SW 1271 (cell line): ENCODE data around the gene PPIH.
"Not testable (repeated sequence)": the region's sequence is repeated elsewhere in the genome, so short reads cannot be mapped to it uniquely, and the experiment has no call there.

Experiments
- DNase-seq, 2 experiments: peaks; one replicate each; lab custom pipeline; 2025; lab: John Stamatoyannopoulos, UW

Gene PPIH

GRCh38 chr1:42657981-42658876, at the start of gene PPIH:
PPIH (plus strand) TSS chr1:42658423; CDS start chr1:42658447, 24 bp downstream.
- peak; percentile 65 to 87 for DNase-seq

DNA sequence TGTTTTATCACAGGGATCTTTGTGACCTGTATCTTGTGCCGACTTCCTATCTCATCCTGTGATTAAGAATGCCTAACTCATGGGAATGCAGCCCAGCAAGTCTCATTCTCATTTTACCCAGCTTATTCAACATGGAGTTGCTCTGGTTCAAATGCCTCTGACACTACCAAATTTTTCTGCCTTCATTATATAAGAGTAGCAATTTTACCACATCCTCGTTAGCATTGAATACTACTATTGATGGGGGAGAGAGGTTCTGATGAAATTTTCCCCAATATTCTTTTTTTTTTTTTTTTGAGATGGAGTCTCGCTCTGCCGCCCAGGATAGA, 44.5 kb upstream of the PPIH start:
- no peak for DNase-seq

- no peak for DNase-seq
Observed at GRCh38 chr1:42618866-42619265, 39.4 kb upstream of the PPIH start.

GRCh38 chr1:42620307-42620706, 37.9 kb upstream of the PPIH start:
- DNase-seq: no peak

- DNase-seq: not testable (repeated sequence)
Observed at GRCh38 chr1:42621180-42621579, 37.0 kb upstream of the PPIH start.

GRCh38 chr1:42627205-42627604, 31.0 kb upstream of the PPIH start:
- not testable (repeated sequence) for DNase-seq

GRCh38 chr1:42639116-42639515, 19.1 kb upstream of the PPIH start:
- no peak for DNase-seq

- DNase-seq: no peak
Observed at GRCh38 chr1:42646056-42646455, 12.2 kb upstream of the PPIH start.

DNA sequence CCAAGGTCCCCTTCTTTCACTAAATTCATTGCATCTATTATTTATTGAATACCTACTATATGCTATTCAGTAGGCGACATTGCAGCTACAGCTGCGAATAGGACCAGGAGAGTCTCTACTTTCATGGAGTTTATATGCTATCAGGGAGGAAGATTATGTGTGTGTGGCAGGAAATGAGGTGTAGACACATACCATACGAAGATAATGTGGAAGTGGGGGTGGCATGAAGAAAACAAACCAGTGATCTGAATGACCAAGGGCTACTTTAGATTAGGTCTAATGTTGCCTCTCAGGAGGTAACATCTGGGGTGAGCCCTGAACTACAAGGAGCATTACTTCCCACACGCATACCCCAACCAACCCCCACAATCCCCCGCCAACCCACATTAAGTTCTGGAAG, 1.0 kb upstream of the PPIH start:
- DNase-seq: no peak

DNA sequence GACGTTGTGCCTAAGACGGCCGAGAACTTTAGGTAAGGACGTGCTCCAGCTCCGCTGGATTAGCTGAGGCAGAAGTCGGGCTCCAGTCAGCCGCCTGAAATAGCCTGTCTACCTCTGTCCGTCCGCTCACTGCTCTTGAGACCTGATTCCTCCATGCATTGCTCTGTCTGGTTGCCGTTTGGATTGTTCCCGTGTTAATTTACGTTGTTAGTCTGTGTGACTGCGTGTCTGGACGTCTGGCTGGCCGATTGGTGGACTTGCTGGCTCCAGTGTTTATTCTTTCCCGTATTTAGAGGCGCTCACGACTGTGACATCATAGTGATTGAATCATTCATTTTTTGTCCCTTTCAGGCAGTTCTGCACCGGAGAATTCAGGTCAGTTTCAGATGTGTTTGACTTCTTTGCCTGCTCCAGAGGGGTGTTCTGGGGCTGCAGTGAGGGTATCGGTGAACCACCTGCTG, 684 bp downstream of the PPIH start:
- DNase-seq: peak in 1 of 2 experiments; percentile 28

DNA sequence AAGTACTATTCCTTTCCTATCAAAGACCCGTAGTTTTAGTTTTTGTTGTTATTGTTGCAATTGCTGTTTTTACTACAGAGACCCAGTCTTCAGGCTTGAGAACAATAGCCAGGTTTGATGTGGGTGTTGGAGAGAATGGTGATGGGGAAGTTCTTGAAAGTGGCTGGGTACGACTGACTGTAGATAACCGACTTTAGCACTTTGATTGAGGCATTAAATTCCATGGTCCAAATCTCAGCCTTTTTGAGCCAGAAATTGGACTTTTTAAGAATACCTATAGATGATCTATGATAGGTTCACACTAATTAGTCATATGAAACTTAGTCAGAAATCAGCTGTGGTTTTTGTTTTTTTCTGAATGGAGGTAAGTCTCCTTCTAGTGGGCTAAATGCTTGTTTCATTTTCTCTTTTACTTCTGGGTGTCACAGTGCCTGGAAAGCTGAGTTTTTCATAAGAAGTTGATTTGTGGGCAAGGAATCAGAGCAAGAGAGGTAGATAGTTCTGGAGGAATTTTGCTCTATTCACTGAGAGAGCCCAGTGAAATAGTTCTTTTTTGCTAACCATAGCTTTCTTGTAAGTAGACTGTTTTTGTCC, 2.8 kb downstream of the PPIH start:
- no peak for DNase-seq

DNA sequence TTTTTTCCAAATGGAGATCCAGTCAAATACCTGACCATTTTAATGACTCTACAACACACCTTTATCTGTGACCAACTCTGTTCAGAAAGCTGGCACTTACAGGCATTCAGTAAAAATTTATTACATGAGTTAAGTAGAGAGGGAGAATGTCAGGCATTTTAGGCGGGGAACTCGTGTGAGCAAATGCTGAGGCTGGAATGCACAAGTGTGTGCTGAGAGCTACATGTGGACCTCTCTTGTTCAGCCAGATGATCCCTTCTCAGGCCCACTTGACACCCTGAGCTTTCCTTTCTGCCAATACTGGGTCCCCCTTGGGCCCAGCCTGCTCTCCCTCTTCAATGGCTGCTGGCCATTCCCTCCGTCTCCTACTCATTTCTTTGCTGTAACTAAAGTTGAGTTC, 11.7 kb downstream of the PPIH start:
- no peak for DNase-seq

GRCh38 chr1:42670425-42670824, 12.2 kb downstream of the PPIH start:
- no peak for DNase-seq

- DNase-seq: no peak
Observed at GRCh38 chr1:42674214-42674613, 16.0 kb downstream of the PPIH start.

DNA sequence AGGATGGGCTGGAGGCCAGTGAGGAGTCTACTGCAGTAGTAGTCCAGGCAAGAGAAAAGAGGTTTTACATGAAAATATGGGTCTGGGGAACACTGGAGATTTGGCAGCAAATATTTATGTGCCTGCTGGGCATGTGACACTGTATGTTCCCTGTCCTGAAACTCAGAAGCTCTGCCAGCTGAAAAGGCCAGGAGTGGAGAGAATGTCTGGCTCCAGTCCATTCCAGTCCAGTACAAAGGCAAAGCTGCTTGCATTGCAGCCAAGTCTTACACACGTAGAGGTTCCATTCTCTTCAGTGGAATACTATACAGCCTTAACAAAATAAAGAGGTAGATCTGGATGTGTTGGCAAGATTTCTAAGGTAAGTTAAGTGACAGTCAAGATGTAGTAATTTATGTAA, 16.5 kb downstream of the PPIH start:
- DNase-seq: no peak

- no peak for DNase-seq
Observed at GRCh38 chr1:42675467-42675866, 17.2 kb downstream of the PPIH start.

GRCh38 chr1:42676534-42677087, 18.4 kb downstream of the PPIH start:
- DNase-seq: no peak

GRCh38 chr1:42679364-42679983, 21.3 kb downstream of the PPIH start:
- DNase-seq: no peak

- no peak for DNase-seq
Observed at GRCh38 chr1:42680055-42680454, 21.8 kb downstream of the PPIH start.

DNA sequence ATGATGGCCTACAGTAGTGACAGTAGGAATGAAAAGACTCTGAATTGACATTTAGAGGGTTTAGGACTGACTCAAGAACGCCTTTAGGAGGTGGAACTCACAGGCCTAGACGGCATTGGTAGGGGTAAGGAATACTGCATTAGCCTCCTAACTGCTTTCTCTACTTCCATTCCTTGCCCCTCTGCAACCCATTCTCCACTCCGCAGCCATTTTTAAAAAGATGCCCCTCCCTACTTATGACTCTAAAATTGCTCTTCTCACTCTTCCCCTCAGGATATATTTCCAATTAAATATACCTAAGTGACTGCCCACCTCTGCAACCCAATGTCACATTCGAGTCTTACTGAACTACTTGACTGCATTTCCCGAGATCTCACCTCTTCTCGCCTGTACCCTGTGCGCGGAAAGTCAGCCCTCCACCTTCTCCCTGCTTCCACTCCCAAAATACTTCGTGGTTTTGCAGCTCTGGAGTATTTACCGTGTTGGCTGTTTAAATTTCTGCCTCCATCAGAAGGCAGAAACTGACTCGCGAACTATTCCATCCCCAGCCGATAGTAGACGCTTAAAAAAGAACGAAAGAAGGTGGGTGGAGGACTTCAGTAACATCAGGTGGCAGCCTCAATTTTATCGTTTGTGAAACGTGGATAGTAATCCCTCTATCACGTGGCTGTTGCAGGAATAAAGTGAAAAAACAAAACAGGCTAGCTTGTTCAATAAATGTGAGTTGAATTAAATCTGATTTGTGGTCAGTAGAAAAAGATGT, 22.9 kb downstream of the PPIH start:
- peak in 1 of 2 experiments; percentile 21 for DNase-seq

GRCh38 chr1:42681741-42682483, 23.7 kb downstream of the PPIH start, which contains the start of gene YBX1:
YBX1 (plus strand) TSS chr1:42682418; CDS start chr1:42682566, 148 bp downstream.
- peak; percentile 92 to 98 for DNase-seq
